ENCODE results near the gene EML6.

Gene EML6

DNA sequence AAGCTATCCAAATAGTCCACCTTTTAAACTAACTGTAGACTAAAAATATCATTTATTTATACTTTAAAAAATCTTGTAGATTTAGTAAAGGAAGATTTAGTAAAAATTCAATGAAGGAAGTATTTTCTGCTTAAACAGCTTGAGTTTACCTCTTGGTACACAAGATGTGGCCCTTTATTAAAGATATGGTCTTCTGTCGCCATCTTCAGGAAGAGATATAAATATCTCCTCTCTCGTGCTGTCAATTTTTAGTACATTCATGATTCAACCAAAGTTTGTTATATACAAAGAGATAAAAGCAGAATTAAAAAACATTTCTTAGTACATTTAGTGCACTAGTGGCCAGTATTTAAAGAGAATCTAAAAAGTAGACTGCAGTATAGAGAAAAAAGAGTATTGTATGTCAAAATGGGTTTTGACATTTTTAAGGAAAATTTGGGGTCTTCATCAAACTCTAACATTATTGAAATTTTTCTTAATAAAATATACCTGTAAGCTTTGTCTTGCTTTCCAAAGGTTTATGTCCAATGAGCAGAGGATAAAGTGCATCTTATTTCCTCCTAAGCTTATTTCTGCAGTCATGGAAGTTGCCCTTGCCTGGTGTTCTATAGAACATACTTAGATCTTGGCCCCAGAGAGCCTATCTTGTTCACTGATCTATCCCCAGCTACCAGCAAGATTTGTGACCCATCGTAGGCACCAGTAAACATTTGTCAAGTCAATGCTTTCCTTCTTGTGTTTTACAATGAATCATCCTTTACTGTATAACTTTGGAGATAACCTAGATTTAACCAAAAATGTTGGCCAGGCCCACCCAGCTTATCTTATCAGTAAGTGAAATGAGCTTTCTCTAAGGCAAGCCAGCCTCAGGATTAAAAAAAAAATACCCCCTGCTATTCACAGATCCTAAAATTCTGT, 18.5 kb upstream of the EML6 start:
- TF ChIP-seq POLR2AphosphoS5 (IDR thresholded peaks at IDR 0.05; ENCODE audit: low read depth, low read length) (no peak), SIN3A (IDR thresholded peaks at IDR 0.05; ENCODE audit: borderline replicate concordance, insufficient read depth, low read length) (no peak), TAF1 (IDR thresholded peaks at IDR 0.05; ENCODE audit: borderline replicate concordance, insufficient read depth, low read length) (no peak), FOXP2 (optimal IDR thresholded peaks at IDR 0.05; ENCODE audit: borderline replicate concordance, extremely low read depth, extremely low read length, insufficient read depth) (no peak)
- TF ChIP-seq, protein P1, sequence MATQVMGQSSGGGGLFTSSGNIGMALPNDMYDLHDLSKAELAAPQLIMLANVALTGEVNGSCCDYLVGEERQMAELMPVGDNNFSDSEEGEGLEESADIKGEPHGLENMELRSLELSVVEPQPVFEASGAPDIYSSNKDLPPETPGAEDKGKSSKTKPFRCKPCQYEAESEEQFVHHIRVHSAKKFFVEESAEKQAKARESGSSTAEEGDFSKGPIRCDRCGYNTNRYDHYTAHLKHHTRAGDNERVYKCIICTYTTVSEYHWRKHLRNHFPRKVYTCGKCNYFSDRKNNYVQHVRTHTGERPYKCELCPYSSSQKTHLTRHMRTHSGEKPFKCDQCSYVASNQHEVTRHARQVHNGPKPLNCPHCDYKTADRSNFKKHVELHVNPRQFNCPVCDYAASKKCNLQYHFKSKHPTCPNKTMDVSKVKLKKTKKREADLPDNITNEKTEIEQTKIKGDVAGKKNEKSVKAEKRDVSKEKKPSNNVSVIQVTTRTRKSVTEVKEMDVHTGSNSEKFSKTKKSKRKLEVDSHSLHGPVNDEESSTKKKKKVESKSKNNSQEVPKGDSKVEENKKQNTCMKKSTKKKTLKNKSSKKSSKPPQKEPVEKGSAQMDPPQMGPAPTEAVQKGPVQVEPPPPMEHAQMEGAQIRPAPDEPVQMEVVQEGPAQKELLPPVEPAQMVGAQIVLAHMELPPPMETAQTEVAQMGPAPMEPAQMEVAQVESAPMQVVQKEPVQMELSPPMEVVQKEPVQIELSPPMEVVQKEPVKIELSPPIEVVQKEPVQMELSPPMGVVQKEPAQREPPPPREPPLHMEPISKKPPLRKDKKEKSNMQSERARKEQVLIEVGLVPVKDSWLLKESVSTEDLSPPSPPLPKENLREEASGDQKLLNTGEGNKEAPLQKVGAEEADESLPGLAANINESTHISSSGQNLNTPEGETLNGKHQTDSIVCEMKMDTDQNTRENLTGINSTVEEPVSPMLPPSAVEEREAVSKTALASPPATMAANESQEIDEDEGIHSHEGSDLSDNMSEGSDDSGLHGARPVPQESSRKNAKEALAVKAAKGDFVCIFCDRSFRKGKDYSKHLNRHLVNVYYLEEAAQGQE (IDR thresholded peaks at IDR 0.05; ENCODE audit: insufficient read depth in 1 of 2, low read depth in 2 of 2, low read length in 2 of 2), result no peak

DNA sequence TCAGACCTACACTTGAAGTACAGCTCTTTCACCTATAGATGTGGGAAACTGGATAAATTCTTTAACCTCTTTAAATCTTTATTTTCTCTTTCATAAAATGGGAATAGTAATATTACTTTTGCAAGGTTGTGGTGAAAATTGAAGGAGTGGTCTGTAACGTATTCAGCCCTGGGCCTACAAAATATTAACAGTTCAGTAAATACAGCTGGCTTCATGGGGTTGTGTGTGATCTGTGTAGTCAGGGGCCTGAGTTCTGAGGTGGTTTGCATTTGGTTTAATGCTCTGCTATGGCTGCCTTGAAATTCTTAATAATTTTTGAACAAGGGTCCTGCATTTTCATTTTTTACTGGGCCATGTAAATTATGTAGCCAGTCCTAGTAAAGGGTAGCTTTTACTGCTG, 16.8 kb upstream of the EML6 start:
- no peak for TF ChIP-seq SIN3A (IDR thresholded peaks at IDR 0.05; ENCODE audit: borderline replicate concordance, insufficient read depth, low read length)
- TF ChIP-seq TAF1 (IDR thresholded peaks at IDR 0.05; ENCODE audit: borderline replicate concordance, insufficient read depth, low read length), result no peak
- TF ChIP-seq, protein P1 (IDR thresholded peaks at IDR 0.05; ENCODE audit: insufficient read depth in 1 of 2, low read depth in 2 of 2, low read length in 2 of 2), result no peak
- TF ChIP-seq FOXP2 (optimal IDR thresholded peaks at IDR 0.05; ENCODE audit: borderline replicate concordance, extremely low read depth, extremely low read length, insufficient read depth), result no peak
- no peak for TF ChIP-seq POLR2AphosphoS5 (IDR thresholded peaks at IDR 0.05; ENCODE audit: low read depth, low read length)

DNA sequence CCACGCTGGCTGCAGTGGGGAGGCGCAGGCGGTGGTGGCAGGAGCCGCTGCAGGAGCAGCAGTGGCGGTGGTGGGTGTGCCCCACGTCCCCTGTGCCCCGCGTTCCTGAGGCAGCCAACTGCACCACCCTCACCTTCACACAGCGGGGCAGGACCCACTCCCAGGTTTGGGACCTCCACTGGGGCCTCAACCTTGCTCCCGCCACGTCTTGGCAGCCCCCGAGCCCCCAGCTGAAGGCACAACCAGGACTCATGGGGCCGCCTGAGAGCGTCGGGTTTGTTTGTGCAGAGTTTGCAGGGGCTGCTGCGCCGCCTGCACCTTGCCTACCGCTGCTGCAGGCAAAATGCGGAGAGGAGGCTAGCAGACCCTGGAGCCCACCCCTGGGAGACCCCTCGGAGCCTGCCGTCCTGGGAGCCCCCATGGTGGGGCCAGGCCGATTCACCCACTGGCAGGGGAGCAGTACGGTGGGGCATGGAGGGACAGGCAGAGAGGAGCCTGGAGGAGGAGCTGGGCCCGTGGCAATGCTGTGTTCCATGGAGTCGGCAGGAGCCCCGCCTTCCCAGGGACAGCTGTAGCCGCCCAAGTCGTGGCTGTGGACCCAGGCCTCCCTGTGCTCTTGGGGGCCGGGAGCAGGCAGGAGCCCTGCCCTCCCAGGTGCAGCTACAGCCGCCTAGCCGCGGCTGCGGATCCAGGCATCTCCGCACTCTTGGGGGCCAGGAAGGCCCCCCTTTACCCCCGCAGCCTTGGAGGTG, 14.7 kb upstream of the EML6 start:
- no peak for TF ChIP-seq TAF1 (IDR thresholded peaks at IDR 0.05; ENCODE audit: borderline replicate concordance, insufficient read depth, low read length)
- TF ChIP-seq, protein P1 (IDR thresholded peaks at IDR 0.05; ENCODE audit: insufficient read depth in 1 of 2, low read depth in 2 of 2, low read length in 2 of 2), result no peak
- no peak for TF ChIP-seq SIN3A (IDR thresholded peaks at IDR 0.05; ENCODE audit: borderline replicate concordance, insufficient read depth, low read length)
- no peak for TF ChIP-seq FOXP2 (optimal IDR thresholded peaks at IDR 0.05; ENCODE audit: borderline replicate concordance, extremely low read depth, extremely low read length, insufficient read depth)
- TF ChIP-seq POLR2AphosphoS5 (IDR thresholded peaks at IDR 0.05; ENCODE audit: low read depth, low read length), result no peak

DNA sequence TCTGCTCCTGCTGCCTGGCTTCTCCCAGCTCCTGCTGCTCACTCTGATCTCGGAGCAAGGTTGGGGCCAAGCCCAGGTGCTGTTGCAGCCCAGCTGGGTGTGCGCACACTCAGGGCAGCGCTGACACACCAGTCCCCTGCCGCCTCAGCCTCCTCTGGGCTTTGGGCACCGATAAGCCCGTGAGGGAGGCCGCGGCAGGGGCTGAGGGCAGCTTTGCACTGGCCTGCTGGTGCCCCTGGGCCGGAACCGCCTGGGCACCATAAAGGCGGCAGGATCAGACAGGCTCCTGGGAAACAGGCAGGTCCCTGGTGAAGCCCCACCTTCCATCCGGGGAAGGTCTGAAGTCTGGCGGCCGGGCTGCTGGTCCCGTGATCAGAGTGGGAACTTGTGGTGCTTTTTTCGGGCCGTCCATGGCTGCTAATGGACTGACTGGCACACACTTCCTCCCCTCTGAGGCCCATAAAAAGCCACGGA, 14.1 kb upstream of the EML6 start:
- TF ChIP-seq POLR2AphosphoS5 (IDR thresholded peaks at IDR 0.05; ENCODE audit: low read depth, low read length), result no peak
- TF ChIP-seq, protein P1 (IDR thresholded peaks at IDR 0.05; ENCODE audit: insufficient read depth in 1 of 2, low read depth in 2 of 2, low read length in 2 of 2), result no peak
- TF ChIP-seq TAF1 (IDR thresholded peaks at IDR 0.05; ENCODE audit: borderline replicate concordance, insufficient read depth, low read length), result no peak
- TF ChIP-seq FOXP2 (optimal IDR thresholded peaks at IDR 0.05; ENCODE audit: borderline replicate concordance, extremely low read depth, extremely low read length, insufficient read depth), result no peak
- TF ChIP-seq SIN3A (IDR thresholded peaks at IDR 0.05; ENCODE audit: borderline replicate concordance, insufficient read depth, low read length), result no peak
